GM15510 (cell line): ENCODE data around the gene EDEM1.
A peak's percentile ranks its signal among the peaks of the same experiment; 100 is the strongest.

Experiments used
- POLR2A ChIP-seq: IDR thresholded peaks from 3 replicates; pipeline ENCODE4 v1.6.1; 2011; ENCODE audit warnings: borderline replicate concordance; ENCODE audit not compliant: insufficient read length; ENCODE audit errors: extremely low read depth

Gene EDEM1

DNA sequence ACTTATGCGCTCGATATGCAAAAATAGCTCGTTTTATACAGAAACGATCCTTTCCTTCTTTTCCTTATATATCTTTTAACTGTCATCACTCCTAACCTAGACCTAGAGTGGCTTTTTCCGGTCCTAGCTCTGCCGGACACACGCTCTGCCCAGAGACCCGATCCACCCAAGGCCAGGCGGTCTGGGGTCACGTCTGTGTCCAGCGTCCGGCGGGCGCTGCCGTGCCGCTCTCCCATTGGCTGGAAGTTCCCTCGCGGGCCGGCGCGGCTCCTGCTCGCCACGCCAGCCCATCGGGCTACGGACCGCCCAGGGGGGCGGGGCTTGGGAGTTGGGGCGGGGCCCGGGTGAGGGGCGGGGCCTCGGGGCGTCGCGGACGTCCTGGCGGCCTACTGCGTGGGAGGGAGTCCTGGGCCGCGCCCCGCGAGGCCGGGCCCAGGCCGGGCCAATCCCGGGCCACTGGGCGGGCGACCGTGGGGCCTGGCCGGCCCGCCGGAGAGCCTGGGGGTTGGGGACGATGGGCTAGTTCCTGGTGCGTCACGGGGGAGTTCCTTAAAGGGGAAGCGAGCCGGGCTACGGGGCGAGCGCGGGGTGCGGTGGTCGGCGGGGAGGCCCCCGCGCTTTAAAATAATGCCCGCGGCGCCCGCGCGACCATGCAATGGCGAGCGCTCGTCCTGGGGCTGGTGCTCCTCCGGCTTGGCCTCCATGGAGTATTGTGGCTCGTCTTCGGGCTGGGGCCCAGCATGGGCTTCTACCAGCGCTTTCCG is at the start of gene EDEM1:
TSS of gene EDEM1 (plus strand) at position 552 of the 764 bp plus-strand sequence. CDS start at position 651, 99 bp downstream.
- peak; percentile 80 for TF ChIP-seq POLR2A

DNA sequence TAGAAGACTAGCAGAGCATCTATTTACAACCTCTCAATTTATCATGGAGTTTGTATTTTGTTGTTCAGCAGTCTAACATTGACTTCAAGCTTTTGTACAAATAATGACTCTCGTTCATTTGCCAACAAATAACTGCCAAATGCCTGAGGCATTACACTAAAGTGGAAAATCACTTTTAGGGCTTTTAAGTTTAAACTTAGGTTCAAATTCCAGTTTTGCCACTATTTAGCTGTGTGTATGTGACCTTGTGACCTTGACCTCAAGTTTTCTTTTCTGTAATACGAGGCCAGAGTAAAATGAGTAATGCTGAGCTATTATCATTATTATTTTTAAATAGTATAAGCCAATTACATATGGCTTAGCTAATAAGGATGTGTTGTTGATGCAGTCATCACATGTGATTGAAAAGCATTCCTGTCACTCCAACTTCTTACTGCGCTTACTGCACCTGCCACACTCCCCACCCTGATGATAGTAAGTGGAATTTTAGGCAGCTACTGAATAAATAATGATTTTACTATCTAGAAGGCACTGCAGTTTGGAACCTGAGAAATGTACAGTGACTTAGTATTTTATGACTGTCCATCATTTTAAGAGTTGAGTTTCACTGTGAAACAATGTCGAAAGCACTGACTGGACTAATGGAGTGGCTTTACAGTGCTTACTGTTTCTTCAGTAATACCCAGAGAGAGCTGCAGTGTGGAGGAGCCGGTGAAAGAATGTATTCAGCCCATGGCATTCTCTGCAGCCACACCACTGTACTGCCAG is 49.1 kb upstream of the EDEM1 start:
- no peak for TF ChIP-seq POLR2A

DNA sequence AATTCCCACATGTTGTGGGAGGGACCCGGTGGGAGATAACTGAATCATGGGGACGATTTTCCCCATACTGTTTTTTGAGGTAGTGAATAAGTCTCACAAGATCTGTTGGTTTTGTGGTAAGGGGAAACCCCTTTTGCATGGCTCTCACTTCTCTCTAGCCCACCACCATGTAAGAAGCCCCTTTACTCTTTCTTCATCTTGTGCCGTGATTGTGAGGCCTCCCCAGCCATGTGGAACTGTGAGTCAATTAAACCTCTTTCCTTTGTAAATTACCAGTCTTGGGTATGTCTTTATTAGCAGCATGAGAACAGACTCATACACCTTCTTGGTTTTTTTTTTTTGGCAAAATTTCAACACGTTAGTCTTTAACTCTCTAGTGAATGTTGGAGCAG is 47.3 kb upstream of the EDEM1 start:
- no peak for TF ChIP-seq POLR2A

DNA sequence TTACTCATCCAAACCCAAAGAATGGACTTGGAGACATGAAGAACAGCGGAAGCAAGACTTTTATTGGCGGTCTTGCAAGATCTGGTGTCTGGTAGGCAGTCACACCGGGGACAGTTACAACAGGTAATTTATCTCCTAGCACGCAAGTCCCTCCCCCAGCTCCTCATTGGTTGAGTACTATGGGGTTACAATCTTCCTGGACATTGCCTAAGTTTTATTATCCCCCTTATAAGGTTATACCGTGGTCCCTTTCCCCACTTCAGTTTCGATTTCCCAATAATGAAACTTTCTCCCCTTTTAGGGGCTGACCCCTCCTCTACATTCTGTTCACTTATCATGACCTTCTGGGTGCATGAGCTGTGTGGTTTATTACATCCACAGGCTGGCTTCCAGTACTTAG is 46.7 kb upstream of the EDEM1 start:
- no peak for TF ChIP-seq POLR2A

DNA sequence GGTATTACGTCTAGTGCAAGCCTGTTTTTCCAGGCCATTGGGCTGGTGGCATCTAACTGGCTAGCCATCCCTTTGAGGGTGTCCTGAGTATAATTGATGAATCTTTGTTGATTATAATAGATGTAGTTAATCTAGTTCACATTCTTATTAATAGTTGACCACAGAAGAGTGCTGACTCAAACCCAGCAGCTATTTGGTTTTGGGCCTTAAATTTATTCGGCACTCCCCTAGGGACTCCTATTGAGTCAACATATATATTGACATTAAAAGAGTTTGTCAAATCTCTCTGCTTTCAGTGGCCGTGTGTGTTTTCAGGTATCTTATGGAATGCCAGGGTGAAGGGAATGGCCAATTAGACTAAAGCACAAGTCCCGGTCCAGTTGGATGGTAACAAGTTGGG is 45.7 kb upstream of the EDEM1 start:
- no peak for TF ChIP-seq POLR2A

DNA sequence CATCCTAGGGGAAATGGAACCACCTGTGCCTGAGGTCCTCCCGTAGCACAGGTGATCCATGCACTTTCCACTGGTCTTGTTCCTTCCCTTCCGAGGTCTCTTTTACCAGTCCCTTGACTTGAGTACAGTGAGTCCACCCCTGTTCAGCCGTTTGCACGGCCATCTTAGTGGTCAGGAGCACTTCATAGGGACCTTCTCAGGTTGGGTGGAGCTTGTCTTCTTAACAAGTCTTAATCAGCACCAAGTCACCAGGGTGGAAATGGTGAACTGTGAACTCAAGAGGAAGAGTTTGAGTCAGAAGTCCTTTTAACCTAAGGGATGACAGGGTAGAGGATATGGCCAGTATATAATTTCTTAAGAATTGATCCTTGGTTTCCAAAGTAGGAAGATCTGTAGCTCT is 44.0 kb upstream of the EDEM1 start:
- no peak for TF ChIP-seq POLR2A

DNA sequence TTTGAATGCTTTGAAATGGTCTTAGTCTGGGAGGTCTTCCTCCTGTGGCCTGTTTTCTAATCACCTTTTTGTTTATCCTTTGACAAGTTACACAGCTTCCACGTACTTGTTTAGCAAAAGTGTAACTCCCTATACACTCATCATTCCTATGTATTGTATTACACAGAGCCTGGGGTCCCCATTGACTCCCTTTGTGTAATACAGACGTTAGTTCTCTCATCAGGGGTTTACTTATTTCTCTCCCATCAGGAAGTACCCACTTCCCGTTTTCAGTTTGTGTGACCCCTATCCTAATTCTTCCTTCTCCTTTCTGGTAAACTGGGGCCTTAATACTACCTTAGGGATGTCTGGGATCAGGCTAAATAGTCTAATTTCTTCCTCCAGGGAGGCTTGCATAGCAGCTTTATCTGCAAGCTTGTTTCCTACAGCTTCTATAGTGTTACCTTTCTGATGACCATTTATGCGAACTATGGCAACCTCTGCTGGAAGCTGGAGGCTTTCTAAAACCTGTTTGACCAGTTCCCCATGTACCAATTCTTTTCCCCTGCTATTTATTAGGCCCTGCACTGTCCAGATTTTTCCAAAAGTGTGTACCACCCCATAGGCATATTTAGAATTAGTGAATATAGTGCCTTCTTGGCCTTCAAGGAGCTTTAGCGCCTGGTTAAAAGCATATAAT is 43.1 kb upstream of the EDEM1 start:
- TF ChIP-seq POLR2A, result no peak

DNA sequence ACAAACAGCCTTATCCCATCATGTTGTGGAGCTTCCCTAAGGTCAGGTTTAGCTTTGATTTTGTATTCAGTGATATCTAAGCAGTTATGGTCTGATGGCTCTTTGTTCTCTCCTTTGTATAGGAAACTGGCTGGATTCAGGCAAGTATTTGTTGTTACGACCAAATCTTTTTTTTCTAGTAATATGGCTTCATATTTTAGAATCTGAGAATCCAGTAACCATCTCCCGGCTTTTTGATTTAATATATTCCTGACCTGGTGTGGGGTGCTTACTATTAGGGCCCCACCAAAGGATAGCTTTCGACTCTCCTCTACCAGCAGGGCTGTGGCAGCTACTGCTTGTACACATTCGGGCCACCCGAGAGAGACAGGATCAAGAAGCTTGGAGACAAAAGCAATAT is 42.4 kb upstream of the EDEM1 start:
- TF ChIP-seq POLR2A, result no peak

GRCh38 chr3:5149306-5149880 is 38.1 kb upstream of the EDEM1 start:
- TF ChIP-seq POLR2A, result no peak

- TF ChIP-seq POLR2A, result no peak
Observed at GRCh38 chr3:5151586-5151985, 35.9 kb upstream of the EDEM1 start.

GRCh38 chr3:5153074-5153473 is 34.4 kb upstream of the EDEM1 start:
- no peak for TF ChIP-seq POLR2A

- no peak for TF ChIP-seq POLR2A
Observed at GRCh38 chr3:5155241-5155640, 32.3 kb upstream of the EDEM1 start.

DNA sequence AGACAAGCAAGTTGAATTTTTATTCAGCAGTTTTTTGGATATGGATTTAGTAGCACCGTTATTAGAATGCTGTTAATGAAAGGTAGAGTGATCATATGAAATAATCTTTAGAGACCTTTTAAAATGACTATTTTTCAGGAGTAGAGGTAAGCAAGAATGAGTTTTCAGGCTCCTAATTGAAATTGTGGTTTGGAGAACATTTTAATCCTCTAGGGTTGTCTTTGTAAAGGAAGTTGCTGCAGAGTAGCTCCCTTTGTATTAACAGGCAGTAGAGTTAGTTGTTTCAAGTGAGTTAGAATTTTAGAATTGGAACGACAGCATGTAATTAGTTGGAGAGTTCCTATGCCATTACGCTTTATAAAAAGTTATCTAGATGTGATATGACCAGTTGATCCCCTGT is 27.2 kb upstream of the EDEM1 start:
- TF ChIP-seq POLR2A, result no peak

- TF ChIP-seq POLR2A, result no peak
Observed at GRCh38 chr3:5160940-5161858, 26.3 kb upstream of the EDEM1 start.
